Measurements from ENCODE around the gene PHLDB2. TPM values are rescaled to one million over a fixed set of nuclear protein-coding genes. Genes with fewer than 3 reads are reported as not detected.

The PHLDB2 gene
- total and polyA plus RNA-seq, 2 of the 8 experiments (the other 6 are each of a cell fraction or from before 2014, with no cell fraction given): 5.8 to 22.6 TPM

- CTCF ChIA-PET (ENCODE audit: partially characterized antibody): interaction anchor here (0.9 kb wide), 1 partner anchor 133 kb away, joined by 3 read pairs; no protein-coding TSS in a partner anchor
- Histone ChIP-seq H4K91ac (replicated peaks; ENCODE audit: insufficient read length, low read length) (no peak overlapping the region), H2BK120ac (replicated peaks; ENCODE audit: low read depth, low read length) (no peak overlapping the region)
- TF ChIP-seq ZNF274 (IDR thresholded peaks at IDR 0.05; ENCODE audit: borderline replicate concordance, extremely low read depth, low read length) (no peak), KDM1A (IDR thresholded peaks at IDR 0.05; ENCODE audit: borderline replicate concordance, low read length) (no peak), EZH2 (IDR thresholded peaks at IDR 0.05; ENCODE audit: low read depth, low read length, severe bottlenecking) (no peak), TAF1 (IDR thresholded peaks at IDR 0.05; ENCODE audit: low read depth, low read length) (no peak), CTCF (IDR thresholded peaks at IDR 0.05; ENCODE audit: control extremely low read depth in 1 of 3, insufficient read depth in 1 of 3, low read depth in 1 of 3, low read length in 3 of 3) (no peak), KDM4A (IDR thresholded peaks at IDR 0.05; ENCODE audit: low read depth, low read length, severe bottlenecking) (no peak), ASH2L (IDR thresholded peaks at IDR 0.05; ENCODE audit: low read length) (no peak), SP1 (IDR thresholded peaks at IDR 0.05; ENCODE audit: low read depth, low read length) (no peak), SIN3A (conservative IDR thresholded peaks at IDR 0.05 in 1 of 2, IDR thresholded peaks at IDR 0.05 in 1 of 2; ENCODE audit: low read depth in 1 of 2, low read length in 2 of 2) (no peak), SUZ12 (IDR thresholded peaks at IDR 0.05; ENCODE audit: low read length) (no peak)
- TF ChIP-seq, protein P1, sequence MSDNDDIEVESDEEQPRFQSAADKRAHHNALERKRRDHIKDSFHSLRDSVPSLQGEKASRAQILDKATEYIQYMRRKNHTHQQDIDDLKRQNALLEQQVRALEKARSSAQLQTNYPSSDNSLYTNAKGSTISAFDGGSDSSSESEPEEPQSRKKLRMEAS (IDR thresholded peaks at IDR 0.05): no peak
Measured at GRCh38 chr3:111823341-111823855, 35.7 kb upstream of the PHLDB2 start.

More at GRCh38 chr3:111823341-111823855, 35.7 kb upstream of the PHLDB2 start:
- FAIRE-seq (no peak), DNase-seq (ENCODE audit: low read depth in 1 of 2, low spot score in 2 of 2) (no peak)
- Histone ChIP-seq H3K4me1 (replicated peaks in 1 of 4; ENCODE audit: control insufficient read depth in 3 of 4, insufficient read depth in 4 of 4, low read length in 3 of 4) (no peaks in the 10 kb centered on the region), H3K27ac (ENCODE audit: low read depth, low read length) (no peak overlapping the region), H4K8ac (ENCODE audit: extremely low read depth, insufficient read depth, low read length) (no peak overlapping the region), H3K14ac (ENCODE audit: insufficient read length) (no peak overlapping the region), H2AK5ac (ENCODE audit: low read depth, low read length) (no peak overlapping the region), H3K56ac (replicated peaks; ENCODE audit: insufficient read length, low read depth, low read length) (no peak overlapping the region), H4K5ac (ENCODE audit: insufficient read length, low read depth, low read length) (no peak overlapping the region), H2BK5ac (ENCODE audit: low read depth, low read length) (no peak overlapping the region), H4K20me1 (replicated peaks in 1 of 2; ENCODE audit: control insufficient read depth in 1 of 2, insufficient read depth in 2 of 2, low read length in 2 of 2) (no peaks in the 10 kb centered on the region), H2BK12ac (ENCODE audit: low read depth, low read length) (no peak overlapping the region), H3K79me2 (ENCODE audit: control insufficient read depth in 1 of 2, insufficient read depth in 2 of 2, low read length in 2 of 2) (no peaks in the 10 kb centered on the region), H3K79me1 (ENCODE audit: low read depth, low read length) (no peaks in the 10 kb centered on the region), H3K4ac (replicated peaks; ENCODE audit: insufficient read length, low read depth, low read length) (no peak overlapping the region), H2BK15ac (ENCODE audit: low read length) (no peak overlapping the region), H2AFZ (ENCODE audit: low read length) (no peak overlapping the region), H3K4me3 (ENCODE audit: extremely low read depth in 1 of 4, insufficient read depth in 2 of 4, low read depth in 3 of 4, low read length in 4 of 4) (no peak overlapping the region), H3K9ac (replicated peaks in 1 of 4; ENCODE audit: extremely low read depth in 1 of 4, low read depth in 3 of 4, low read length in 3 of 4) (no peak overlapping the region), H3K18ac (ENCODE audit: extremely low read depth, low read length) (no peak overlapping the region), H3K36me3 (ENCODE audit: control insufficient read depth in 2 of 4, insufficient read depth in 4 of 4, low read length in 3 of 4) (no peaks in the 10 kb centered on the region), H3K4me2 (ENCODE audit: insufficient read depth in 1 of 2, low read depth in 2 of 2, low read length in 2 of 2) (no peak overlapping the region), H3K23me2 (ENCODE audit: low read depth, low read length) (no peaks in the 10 kb centered on the region), H3K23ac (ENCODE audit: insufficient read length) (no peak overlapping the region), H2BK20ac (ENCODE audit: low read length) (no peak overlapping the region), H3K9me3 (ENCODE audit: insufficient read depth in 2 of 2, low read depth in 1 of 2, low read length in 1 of 2) (no peaks in the 10 kb centered on the region), H3K27me3 (replicated peaks in 1 of 4; ENCODE audit: control insufficient read depth in 3 of 4, extremely low read depth in 1 of 4, insufficient read depth in 3 of 4, low read length in 3 of 4) (no peaks in the 10 kb centered on the region)
- POLR2A ChIA-PET (ENCODE audit: partially characterized antibody): interaction anchor here (0.6 kb wide), 2 partner anchors 227 to 1439 kb away, joined by 3 to 4 read pairs; no protein-coding TSS in a partner anchor
- WGBS, 2 experiments (ENCODE audit: extremely low coverage in 1 of 2, insufficient coverage in 1 of 2, insufficient read length in 1 of 2, insufficient replicate concordance in 2 of 2, low coverage in 1 of 2, low lambda C conversion rate in 2 of 2, missing lambda C conversion rate in 1 of 2): 93% methylated on average over 4 of the region's 4 CpGs; no CpG with 5 or more reads in 1 of the 2 experiments

All from H1 (cell line).